Measurements from ENCODE around the gene GORASP2.
A peak's percentile ranks its signal among the peaks of the same experiment; 100 is the strongest.

GRCh38 chr2:170928824-170929685 lies at the start of gene GORASP2:
- peak; percentile 81 for TF ChIP-seq CTCF (IDR thresholded peaks at IDR 0.05)
- peak; percentile 58 for TF ChIP-seq EZH2 (IDR thresholded peaks at IDR 0.05)

Data from neural progenitor cell (in vitro differentiated cells).